Measurements from ENCODE around the gene ST6GALNAC4.

Gene ST6GALNAC4

GRCh38 chr9:127868278-127868902, 48.5 kb downstream of the ST6GALNAC4 start:
- DNase-seq = no peak

- no peak for DNase-seq
Measured at GRCh38 chr9:127867356-127868277, 49.2 kb downstream of the ST6GALNAC4 start.

- DNase-seq = no peak
Measured at GRCh38 chr9:127866535-127866934, 50.3 kb downstream of the ST6GALNAC4 start.

- peak; percentile 48 for DNase-seq
Measured at GRCh38 chr9:127865645-127866464, 51.0 kb downstream of the ST6GALNAC4 start.

GRCh38 chr9:127863191-127863621, 53.6 kb downstream of the ST6GALNAC4 start:
- DNase-seq = no peak

GRCh38 chr9:127862075-127863011, 54.5 kb downstream of the ST6GALNAC4 start:
- DNase-seq = peak; percentile 35

- DNase-seq = no peak
Measured at GRCh38 chr9:127860779-127861178, 56.1 kb downstream of the ST6GALNAC4 start.

GRCh38 chr9:127860260-127860659, 56.6 kb downstream of the ST6GALNAC4 start:
- no peak for DNase-seq

GRCh38 chr9:127858041-127858512, 58.8 kb downstream of the ST6GALNAC4 start:
- DNase-seq = no peak

Data from central memory CD4-positive, alpha-beta T cell (primary cell).